HG03558 (cell line): Measurements from ENCODE around the gene ST3GAL5.

Experiments used
- ATAC-seq: cut with Tn5 transposase; IDR thresholded peaks from one replicate; pipeline ENCODE4 v1.9.1; 2021; ENCODE audit warnings: moderate number of reproducible peaks; ENCODE audit not compliant: unreplicated experiment; ENCODE audit errors: extremely low read depth

The ST3GAL5 gene

GRCh38 chr2:85920810-85921545 lies 32.2 kb upstream of the ST3GAL5 start:
- ATAC-seq: no peak

- ATAC-seq: no peak
These were observed 29.4 kb upstream of the ST3GAL5 start for GRCh38 chr2:85917887-85918795.

GRCh38 chr2:85915606-85916303 lies 27.0 kb upstream of the ST3GAL5 start:
- ATAC-seq: no peak

GRCh38 chr2:85914922-85915321 lies 26.1 kb upstream of the ST3GAL5 start:
- ATAC-seq: no peak

- ATAC-seq: no peak
These were observed 25.4 kb upstream of the ST3GAL5 start for GRCh38 chr2:85913884-85914881.

GRCh38 chr2:85911814-85912692 lies 23.3 kb upstream of the ST3GAL5 start:
- ATAC-seq: no peak

- no peak for ATAC-seq
These were observed 22.3 kb upstream of the ST3GAL5 start for GRCh38 chr2:85911097-85911496.

GRCh38 chr2:85909005-85909404 lies 20.2 kb upstream of the ST3GAL5 start:
- no peak for ATAC-seq

- no peak for ATAC-seq
These were observed 19.7 kb upstream of the ST3GAL5 start for GRCh38 chr2:85908506-85908905.

GRCh38 chr2:85907671-85908157 lies 18.9 kb upstream of the ST3GAL5 start:
- ATAC-seq: no peak

- ATAC-seq: no peak
These were observed 18.0 kb upstream of the ST3GAL5 start for GRCh38 chr2:85906748-85907147.

- no peak for ATAC-seq
These were observed 17.1 kb upstream of the ST3GAL5 start for GRCh38 chr2:85905891-85906290.

- ATAC-seq: no peak
These were observed 16.4 kb upstream of the ST3GAL5 start for GRCh38 chr2:85905187-85905666.

- ATAC-seq: no peak
These were observed 15.1 kb upstream of the ST3GAL5 start for GRCh38 chr2:85903849-85904248.

GRCh38 chr2:85902496-85902895 lies 13.7 kb upstream of the ST3GAL5 start:
- no peak for ATAC-seq

- ATAC-seq: no peak
These were observed 12.4 kb upstream of the ST3GAL5 start for GRCh38 chr2:85901155-85901554.

- ATAC-seq: no peak
These were observed 11.6 kb upstream of the ST3GAL5 start for GRCh38 chr2:85900366-85900765.

- no peak for ATAC-seq
These were observed 11.1 kb upstream of the ST3GAL5 start for GRCh38 chr2:85899849-85900248.
